GM23248 (cell line): ENCODE data around the gene RANGAP1. TPM values are rescaled to one million over a fixed set of nuclear protein-coding genes. Genes with fewer than 3 reads are reported as not detected.

Source experiments
- DNase-seq: peaks from one replicate; pipeline ENCODE4 v3.0.0-alpha.2; 2015
- H2AFZ ChIP-seq: fragments of 200-600 bp; sonication (generic); 2 replicates; pipeline ENCODE4 v1.6.1; 2016; ENCODE audit warnings: antibody characterized with exemption
- H3F3A ChIP-seq: fragments of 200-600 bp; sonication (generic); 2 replicates; pipeline ENCODE4 v1.6.1; 2016; ENCODE audit warnings: mild to moderate bottlenecking, antibody characterized with exemption, mixed run types; ENCODE audit not compliant: insufficient read depth
- H3K27ac ChIP-seq: fragments of 200-600 bp; sonication (generic); 2 replicates; pipeline ENCODE4 v1.5.1; 2016; ENCODE audit warnings: mild to moderate bottlenecking
- H3K27me3 ChIP-seq: fragments of 200-600 bp; sonication (generic); replicated peaks from 2 replicates; pipeline ENCODE4 v1.6.1; 2016; ENCODE audit warnings: mild to moderate bottlenecking; ENCODE audit not compliant: insufficient read depth
- H3K36me3 ChIP-seq: fragments of 200-600 bp; sonication (generic); 2 replicates; pipeline ENCODE4 v1.6.1; 2016; ENCODE audit warnings: low read depth, mild to moderate bottlenecking
- H3K4me1 ChIP-seq: fragments of 200-600 bp; sonication (generic); 2 replicates; pipeline ENCODE4 v1.6.1; 2016; ENCODE audit warnings: mild to moderate bottlenecking; ENCODE audit not compliant: insufficient read depth
- H3K4me2 ChIP-seq: fragments of 200-600 bp; sonication (generic); one replicate; pipeline ENCODE4 v1.6.1; 2016; ENCODE audit warnings: mild to moderate bottlenecking; ENCODE audit not compliant: unreplicated experiment
- H3K4me3 ChIP-seq: fragments of 200-600 bp; sonication (generic); 2 replicates; pipeline ENCODE4 v1.5.1; 2016; ENCODE audit warnings: mild to moderate bottlenecking
- H3K79me2 ChIP-seq: fragments of 200-600 bp; sonication (generic); 2 replicates; pipeline ENCODE4 v1.6.1; 2016; ENCODE audit warnings: mild to moderate bottlenecking; ENCODE audit not compliant: insufficient read depth
- H3K9ac ChIP-seq: fragments of 200-600 bp; sonication (generic); 2 replicates; pipeline ENCODE4 v1.6.1; 2016; ENCODE audit warnings: mild to moderate bottlenecking
- H3K9me2 ChIP-seq: fragments of 200-600 bp; sonication (generic); 2 replicates; pipeline ENCODE4 v1.6.1; 2016; ENCODE audit warnings: mixed run types, mild to moderate bottlenecking, moderate library complexity; ENCODE audit not compliant: insufficient read depth
- H3K9me3 ChIP-seq: fragments of 200-600 bp; sonication (generic); one replicate; pipeline ENCODE4 v1.6.1; 2017; ENCODE audit warnings: low read depth
- H4K20me1 ChIP-seq: fragments of 200-600 bp; sonication (generic); 2 replicates; pipeline ENCODE4 v1.6.0; 2016; ENCODE audit not compliant: insufficient read depth
- EZH2 ChIP-seq: fragments of 200-600 bp; sonication (generic); IDR thresholded peaks from 2 replicates; pipeline ENCODE4 v1.6.1; 2018; ENCODE audit warnings: antibody characterized with exemption, mild to moderate bottlenecking; ENCODE audit not compliant: insufficient read depth, poor library complexity, severe bottlenecking
- EZH2phosphoT487 ChIP-seq: fragments of 200-600 bp; sonication (generic); IDR thresholded peaks from 2 replicates; pipeline ENCODE4 v1.6.1; 2018; ENCODE audit warnings: antibody characterized with exemption, moderate library complexity, mild to moderate bottlenecking, low read depth; ENCODE audit not compliant: insufficient read depth
- WGBS, 2 experiments: methylation state at CpG; one replicate each; pipeline ENCODE4 v1.1.6; 2015 to 2017; ENCODE audit warnings: low lambda C conversion rate in 2 of 2, low coverage in 1 of 2; ENCODE audit errors: missing lambda C conversion rate in 2 of 2; 5-methylcytosine and 5-hydroxymethylcytosine counted together
- in situ Hi-C: fragments of 300-500 bp; cut with MboI; formaldehyde crosslinking; loops from 2 replicates; pipeline ENCODE4 v1.15.0; 2020
- polyA plus RNA-seq: library from polyadenylated mRNA; unstranded; fragments of >200 nt; fragmentation: Nextera tagmentation; extraction: Ambion mirVana; gene quantifications from 2 replicates; pipeline ENCODE4 v1.2.1, GENCODE V29; 2016
- total RNA-seq: library from RNA; depleted of rRNA; stranded (reverse); fragments of >200 nt; shearing (Covaris generic); gene quantifications from 2 replicates; pipeline ENCODE4 v1.2.3, GENCODE V29; 2014

The RANGAP1 gene
- total and polyA plus RNA-seq, 2 experiments from 2014 or later, result 52.3 to 73.5 TPM

DNA sequence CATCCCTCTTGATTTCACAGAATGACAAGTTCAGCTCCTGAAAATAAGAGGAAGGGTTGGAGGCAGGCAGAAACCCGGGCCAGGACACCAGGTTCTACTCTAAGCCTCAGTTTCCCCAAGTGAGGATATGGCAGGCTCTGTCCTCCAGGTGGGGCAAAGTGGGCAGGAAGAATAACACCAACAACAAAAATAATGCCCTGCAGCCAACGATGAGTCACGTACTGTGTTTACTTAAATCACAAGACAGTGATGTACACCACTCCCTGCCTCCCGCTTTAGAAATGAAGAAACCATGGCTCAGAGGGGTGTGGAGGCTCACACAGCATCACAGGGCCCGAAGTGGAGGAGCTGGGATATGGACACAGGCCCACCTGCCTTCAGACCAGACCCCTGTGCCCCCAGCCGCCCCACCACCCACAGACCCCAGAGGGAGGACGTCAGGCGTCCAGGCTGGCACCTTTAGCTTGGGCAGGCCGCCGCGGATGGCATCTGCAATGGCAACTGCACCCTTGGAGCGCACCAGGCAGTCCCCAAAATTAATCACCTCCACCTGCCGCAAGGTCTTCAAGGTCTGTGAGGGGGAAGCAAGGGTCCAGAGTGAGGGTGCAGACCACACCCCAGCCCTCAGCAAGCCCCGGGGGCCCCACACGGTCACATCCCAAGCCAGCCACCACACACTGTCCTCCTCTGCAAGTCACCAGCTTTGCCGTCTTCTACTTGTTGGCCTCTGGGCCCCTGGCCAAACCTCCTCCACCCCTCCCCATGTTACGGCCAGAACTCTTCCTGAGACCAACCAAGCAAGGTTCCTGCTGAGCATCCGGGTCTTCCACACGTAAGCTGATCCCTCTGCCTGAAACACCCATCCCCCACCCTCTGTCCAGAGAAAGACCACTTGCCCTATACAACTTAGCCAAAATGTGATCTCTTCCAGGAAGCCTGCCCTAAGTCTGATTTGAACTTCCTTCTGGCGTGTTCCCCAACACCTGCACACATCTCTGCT, 29.4 kb downstream of the RANGAP1 start:
- no peak for TF ChIP-seq EZH2phosphoT487
- no peak for TF ChIP-seq EZH2
- H3K9me2 ChIP-seq, result no peaks in the 10 kb centered on the region
- DNase-seq, result peak; percentile 86
- 70 to 72% methylated on average over 16 to 20 of the region's 20 CpGs for WGBS, 2 experiments
- no peak overlapping the region for H3K4me3 ChIP-seq
- no peaks in the 10 kb centered on the region for H3K27me3 ChIP-seq
- 0 out of 2 replicates have a peak overlapping the region, but pooled peaks have one; percentile 37 for H3K9ac ChIP-seq
- H3K27ac ChIP-seq, result peak overlapping the region; percentile 34
- H3K79me2 ChIP-seq, result peaks cover 10% of the 10 kb centered on the region; the same call in 1 of the 2 replicates
- no peaks in the 10 kb centered on the region for H3F3A ChIP-seq
- in situ Hi-C loops, result no loop called here
- no peaks in the 10 kb centered on the region for H3K9me3 ChIP-seq
- no peaks in the 10 kb centered on the region for H4K20me1 ChIP-seq
- peaks cover 38% of the 10 kb centered on the region for H3K36me3 ChIP-seq
- no peak overlapping the region for H2AFZ ChIP-seq
- no peak overlapping the region for H3K4me2 ChIP-seq
- H3K4me1 ChIP-seq, result no peaks in the 10 kb centered on the region

DNA sequence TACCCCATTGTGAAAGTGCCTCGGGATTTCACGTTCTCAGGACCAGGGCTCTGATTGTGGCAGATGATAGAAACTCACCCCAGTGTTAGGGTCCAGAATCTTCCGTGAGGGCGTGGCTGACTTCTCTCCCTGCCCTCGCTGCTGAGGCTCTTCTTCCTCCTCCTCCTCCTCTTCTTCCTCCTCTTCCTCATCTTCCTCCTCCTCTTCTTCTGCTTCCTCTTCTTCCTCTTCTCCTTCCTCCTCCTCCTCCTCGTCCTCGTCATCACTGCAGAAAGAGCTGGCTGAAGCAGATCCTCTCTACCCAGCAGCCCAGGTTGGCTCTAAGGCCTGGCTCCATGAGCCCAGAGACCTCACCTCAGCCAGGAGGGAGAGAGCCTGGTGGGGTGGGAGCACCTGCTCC, 31.8 kb downstream of the RANGAP1 start:
- Histone ChIP-seq H3K79me2 (peaks cover 8% of the 10 kb centered on the region; the same call in 1 of the 2 replicates), H3K27me3 (no peaks in the 10 kb centered on the region), H3K27ac (no peak overlapping the region), H4K20me1 (no peaks in the 10 kb centered on the region), H3K36me3 (peaks cover 23% of the 10 kb centered on the region; the same call in 1 of the 2 replicates), H3K4me3 (no peak overlapping the region), H3K4me1 (no peaks in the 10 kb centered on the region), H3K9ac (no peak overlapping the region), H3F3A (no peaks in the 10 kb centered on the region), H2AFZ (no peak overlapping the region), H3K4me2 (no peak overlapping the region), H3K9me3 (no peaks in the 10 kb centered on the region), H3K9me2 (no peaks in the 10 kb centered on the region)
- TF ChIP-seq EZH2 (no peak), EZH2phosphoT487 (no peak)
- no peak for DNase-seq
- 97% methylated on average over 6 to 7 of the region's 7 CpGs for WGBS, 2 experiments
- in situ Hi-C loops, result no loop called here

DNA sequence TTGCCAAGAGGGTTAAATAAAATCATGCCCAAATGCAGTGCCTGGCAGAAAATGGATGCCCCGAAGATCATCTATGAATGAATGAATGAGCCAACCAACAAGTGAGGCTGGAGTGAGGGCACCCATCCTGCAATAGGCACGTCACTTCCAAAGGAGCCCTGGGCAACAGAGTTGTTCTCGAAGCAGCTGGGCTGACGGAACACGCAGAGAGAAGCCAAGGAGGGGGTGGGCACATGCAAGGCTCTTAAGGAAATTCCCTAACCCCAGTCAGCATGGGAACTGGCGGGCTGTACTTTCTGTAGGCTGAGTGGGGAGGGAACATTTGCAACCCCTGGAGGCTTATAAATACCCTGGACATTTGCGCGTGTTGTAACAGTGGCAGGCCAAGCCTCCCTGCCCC, 33.6 kb downstream of the RANGAP1 start:
- H3K36me3 ChIP-seq, result peaks cover 26% of the 10 kb centered on the region; the same call in 1 of the 2 replicates
- H3K9me2 ChIP-seq, result no peaks in the 10 kb centered on the region
- TF ChIP-seq EZH2 (no peak), EZH2phosphoT487 (no peak)
- no peaks in the 10 kb centered on the region for H4K20me1 ChIP-seq
- no peak overlapping the region for H3K9ac ChIP-seq
- no peak overlapping the region for H3K4me2 ChIP-seq
- no peak overlapping the region for H2AFZ ChIP-seq
- no peak overlapping the region for H3K27ac ChIP-seq
- in situ Hi-C loops, result no loop called here
- no peaks in the 10 kb centered on the region for H3K4me1 ChIP-seq
- no peaks in the 10 kb centered on the region for H3F3A ChIP-seq
- DNase-seq, result no peak
- peaks cover 5% of the 10 kb centered on the region; the same call in 1 of the 2 replicates for H3K79me2 ChIP-seq
- no peaks in the 10 kb centered on the region for H3K9me3 ChIP-seq
- no peaks in the 10 kb centered on the region for H3K27me3 ChIP-seq
- 97 to 98% methylated on average over 8 of the region's 8 CpGs for WGBS, 2 experiments
- H3K4me3 ChIP-seq, result no peak overlapping the region

DNA sequence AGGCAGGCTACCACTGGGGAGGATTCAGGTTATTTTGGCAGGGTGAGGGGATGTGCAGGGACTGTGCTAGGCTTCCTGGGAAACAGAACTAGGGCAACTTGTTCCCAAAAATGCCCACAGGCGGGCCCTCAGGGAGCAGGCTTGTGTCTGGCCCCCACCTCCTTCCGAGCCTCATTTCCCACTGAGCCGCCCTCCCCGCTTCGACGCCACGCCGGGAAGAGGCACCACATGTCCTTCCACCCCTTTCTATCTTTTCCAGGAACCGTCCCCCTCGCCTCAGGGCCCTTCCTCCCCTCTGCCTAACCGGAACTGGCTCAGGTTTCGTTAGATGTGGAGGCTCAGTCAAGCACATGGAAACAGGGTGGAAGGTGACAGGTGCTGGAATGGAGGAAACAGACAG, 35.9 kb downstream of the RANGAP1 start:
- Histone ChIP-seq H3K36me3 (peaks cover 26% of the 10 kb centered on the region; the same call in 1 of the 2 replicates), H3K4me1 (no peaks in the 10 kb centered on the region), H3K4me2 (no peak overlapping the region), H4K20me1 (no peaks in the 10 kb centered on the region), H3K27ac (no peak overlapping the region), H2AFZ (no peak overlapping the region), H3K4me3 (no peak overlapping the region), H3K79me2 (no peaks in the 10 kb centered on the region), H3K9me3 (no peaks in the 10 kb centered on the region), H3K9ac (no peak overlapping the region), H3K9me2 (no peaks in the 10 kb centered on the region), H3K27me3 (no peaks in the 10 kb centered on the region), H3F3A (peaks cover under 1% of the 10 kb centered on the region; the same call in 1 of the 2 replicates)
- in situ Hi-C loops, result no loop called here
- DNase-seq, result no peak
- TF ChIP-seq EZH2phosphoT487 (no peak), EZH2 (no peak)
- 95 to 98% methylated on average over 12 of the region's 12 CpGs for WGBS, 2 experiments
